ENCODE measurements around the gene ZMYND8.

The ZMYND8 gene

GRCh38 chr20:47191956-47192355 is 164.5 kb downstream of the ZMYND8 start:
- no peak overlapping the region for H3K23ac ChIP-seq (ENCODE audit: low read length in 2 of 2)
- no peak overlapping the region for H2BK12ac ChIP-seq (ENCODE audit: low read length in 2 of 2)
- no peak overlapping the region for H4K91ac ChIP-seq (ENCODE audit: low read length)
- no peak overlapping the region for H3K18ac ChIP-seq (ENCODE audit: low read depth in 1 of 2, low read length in 2 of 2)
- H3K79me1 ChIP-seq (replicated peaks; ENCODE audit: low read length, poor library complexity, severe bottlenecking): no peaks in the 10 kb centered on the region
- DNase-seq: no peak
- WGBS: 40% methylated on average over 1 of the region's 3 CpGs
- H3K4me1 ChIP-seq (ENCODE audit: control insufficient read depth, insufficient read depth, low read depth, low read length): peaks cover 3% of the 10 kb centered on the region
- no peak overlapping the region for H2AFZ ChIP-seq (ENCODE audit: low read depth, low read length)
- no peak overlapping the region for H3K4me2 ChIP-seq (ENCODE audit: low read length, poor library complexity, severe bottlenecking)
- peaks cover 13 to 27% of the 10 kb centered on the region in 2 experiments for H3K27me3 ChIP-seq (ENCODE audit: control insufficient read depth in 1 of 2, insufficient read depth in 1 of 2, low read length in 2 of 2)
- H3K14ac ChIP-seq (ENCODE audit: low read length in 2 of 2): no peak overlapping the region
- H3K4me3 ChIP-seq (ENCODE audit: insufficient read depth in 1 of 2, low read depth in 1 of 2, low read length in 2 of 2): no peak overlapping the region
- H3K27ac ChIP-seq (ENCODE audit: low read length, poor library complexity, severe bottlenecking): no peak overlapping the region
- H2BK15ac ChIP-seq (ENCODE audit: low read depth, poor library complexity, severe bottlenecking): no peak overlapping the region
- H3K9ac ChIP-seq (ENCODE audit: low read length): no peak overlapping the region
- no peak overlapping the region for H2BK120ac ChIP-seq (ENCODE audit: low read depth, low read length)
- H2AK5ac ChIP-seq (ENCODE audit: low read length, severe bottlenecking): no peak overlapping the region
- no peaks in the 10 kb centered on the region for H3K9me3 ChIP-seq (ENCODE audit: control insufficient read depth, low read length)
- H3K4ac ChIP-seq (ENCODE audit: low read depth in 1 of 2, low read length in 2 of 2): no peak overlapping the region
- no peaks in the 10 kb centered on the region for H3K36me3 ChIP-seq (ENCODE audit: control insufficient read depth in 1 of 2, insufficient read depth in 2 of 2, low read depth in 1 of 2, low read length in 2 of 2)
- no peak overlapping the region for H2BK5ac ChIP-seq (ENCODE audit: low read depth, low read length, poor library complexity, severe bottlenecking)
- no peak overlapping the region for H4K8ac ChIP-seq (ENCODE audit: low read length)

- Histone ChIP-seq H3K23ac (ENCODE audit: low read length in 2 of 2) (no peak overlapping the region), H3K9me3 (ENCODE audit: control insufficient read depth, low read length) (no peaks in the 10 kb centered on the region)
These were observed 165.3 kb downstream of the ZMYND8 start for GRCh38 chr20:47191074-47191673.

GRCh38 chr20:47189060-47189459 is 167.4 kb downstream of the ZMYND8 start:
- Histone ChIP-seq H4K8ac (ENCODE audit: low read length) (no peak overlapping the region), H3K79me1 (replicated peaks; ENCODE audit: low read length, poor library complexity, severe bottlenecking) (no peaks in the 10 kb centered on the region), H2BK15ac (ENCODE audit: low read depth, poor library complexity, severe bottlenecking) (no peak overlapping the region), H2BK120ac (ENCODE audit: low read depth, low read length) (no peak overlapping the region), H3K4me2 (ENCODE audit: low read length, poor library complexity, severe bottlenecking) (no peak overlapping the region), H3K27ac (ENCODE audit: low read length, poor library complexity, severe bottlenecking) (no peak overlapping the region), H3K4me3 (ENCODE audit: insufficient read depth in 1 of 2, low read depth in 1 of 2, low read length in 2 of 2) (no peak overlapping the region), H2BK5ac (ENCODE audit: low read depth, low read length, poor library complexity, severe bottlenecking) (no peak overlapping the region), H3K14ac (ENCODE audit: low read length in 2 of 2) (no peak overlapping the region), H2AFZ (ENCODE audit: low read depth, low read length) (no peak overlapping the region), H2AK5ac (ENCODE audit: low read length, severe bottlenecking) (no peak overlapping the region), H3K9ac (ENCODE audit: low read length) (no peak overlapping the region), H3K18ac (ENCODE audit: low read depth in 1 of 2, low read length in 2 of 2) (no peak overlapping the region), H3K9me3 (ENCODE audit: control insufficient read depth, low read length) (no peaks in the 10 kb centered on the region), H4K91ac (ENCODE audit: low read length) (no peak overlapping the region), H3K23ac (ENCODE audit: low read length in 2 of 2) (no peak overlapping the region), H3K4ac (ENCODE audit: low read depth in 1 of 2, low read length in 2 of 2) (no peak overlapping the region), H2BK12ac (ENCODE audit: low read length in 2 of 2) (no peak overlapping the region), H3K4me1 (ENCODE audit: control insufficient read depth, insufficient read depth, low read depth, low read length) (no peaks in the 10 kb centered on the region), H3K27me3 (ENCODE audit: control insufficient read depth in 1 of 2, insufficient read depth in 1 of 2, low read length in 2 of 2) (peaks cover 14 to 32% of the 10 kb centered on the region in 2 experiments), H3K36me3 (ENCODE audit: control insufficient read depth in 1 of 2, insufficient read depth in 2 of 2, low read depth in 1 of 2, low read length in 2 of 2) (no peaks in the 10 kb centered on the region)
- no peak for DNase-seq
- WGBS: 84% methylated on average over 11 of the region's 11 CpGs

More at GRCh38 chr20:47191074-47191673, 165.3 kb downstream of the ZMYND8 start:
- WGBS: 69% methylated on average over 1 of the region's 1 CpG
- H3K36me3 ChIP-seq (ENCODE audit: control insufficient read depth in 1 of 2, insufficient read depth in 2 of 2, low read depth in 1 of 2, low read length in 2 of 2): no peaks in the 10 kb centered on the region
- H3K4me2 ChIP-seq (ENCODE audit: low read length, poor library complexity, severe bottlenecking): no peak overlapping the region
- H4K8ac ChIP-seq (ENCODE audit: low read length): no peak overlapping the region
- no peak overlapping the region for H3K9ac ChIP-seq (ENCODE audit: low read length)
- H3K18ac ChIP-seq (ENCODE audit: low read depth in 1 of 2, low read length in 2 of 2): no peak overlapping the region
- no peaks in the 10 kb centered on the region for H3K79me1 ChIP-seq (replicated peaks; ENCODE audit: low read length, poor library complexity, severe bottlenecking)
- no peak overlapping the region for H3K4ac ChIP-seq (ENCODE audit: low read depth in 1 of 2, low read length in 2 of 2)
- no peak overlapping the region for H2BK120ac ChIP-seq (ENCODE audit: low read depth, low read length)
- no peak overlapping the region for H2AFZ ChIP-seq (ENCODE audit: low read depth, low read length)
- H2BK12ac ChIP-seq (ENCODE audit: low read length in 2 of 2): no peak overlapping the region
- no peak overlapping the region for H2AK5ac ChIP-seq (ENCODE audit: low read length, severe bottlenecking)
- no peak overlapping the region for H2BK5ac ChIP-seq (ENCODE audit: low read depth, low read length, poor library complexity, severe bottlenecking)
- H3K27me3 ChIP-seq (ENCODE audit: control insufficient read depth in 1 of 2, insufficient read depth in 1 of 2, low read length in 2 of 2): peaks cover 13 to 27% of the 10 kb centered on the region in 2 experiments
- no peak overlapping the region for H2BK15ac ChIP-seq (ENCODE audit: low read depth, poor library complexity, severe bottlenecking)
- no peak overlapping the region for H3K14ac ChIP-seq (ENCODE audit: low read length in 2 of 2)
- H3K27ac ChIP-seq (ENCODE audit: low read length, poor library complexity, severe bottlenecking): no peak overlapping the region
- no peak for DNase-seq
- no peaks in the 10 kb centered on the region for H3K4me1 ChIP-seq (ENCODE audit: control insufficient read depth, insufficient read depth, low read depth, low read length)
- H3K4me3 ChIP-seq (ENCODE audit: insufficient read depth in 1 of 2, low read depth in 1 of 2, low read length in 2 of 2): no peak overlapping the region
- no peak overlapping the region for H4K91ac ChIP-seq (ENCODE audit: low read length)

- Histone ChIP-seq H3K4me1 (ENCODE audit: control insufficient read depth, insufficient read depth, low read depth, low read length) (no peaks in the 10 kb centered on the region), H3K4ac (ENCODE audit: low read depth in 1 of 2, low read length in 2 of 2) (no peak overlapping the region), H3K4me2 (ENCODE audit: low read length, poor library complexity, severe bottlenecking) (no peak overlapping the region), H2AFZ (ENCODE audit: low read depth, low read length) (no peak overlapping the region), H2AK5ac (ENCODE audit: low read length, severe bottlenecking) (no peak overlapping the region), H3K9me3 (ENCODE audit: control insufficient read depth, low read length) (no peaks in the 10 kb centered on the region), H3K18ac (ENCODE audit: low read depth in 1 of 2, low read length in 2 of 2) (no peak overlapping the region), H3K36me3 (ENCODE audit: control insufficient read depth in 1 of 2, insufficient read depth in 2 of 2, low read depth in 1 of 2, low read length in 2 of 2) (no peaks in the 10 kb centered on the region), H2BK5ac (ENCODE audit: low read depth, low read length, poor library complexity, severe bottlenecking) (no peak overlapping the region), H2BK15ac (ENCODE audit: low read depth, poor library complexity, severe bottlenecking) (no peak overlapping the region), H3K79me1 (replicated peaks; ENCODE audit: low read length, poor library complexity, severe bottlenecking) (no peaks in the 10 kb centered on the region), H3K27me3 (ENCODE audit: control insufficient read depth in 1 of 2, insufficient read depth in 1 of 2, low read length in 2 of 2) (peaks cover 18 to 37% of the 10 kb centered on the region in 2 experiments), H3K23ac (ENCODE audit: low read length in 2 of 2) (no peak overlapping the region), H3K27ac (ENCODE audit: low read length, poor library complexity, severe bottlenecking) (no peak overlapping the region), H3K14ac (ENCODE audit: low read length in 2 of 2) (no peak overlapping the region), H3K4me3 (ENCODE audit: insufficient read depth in 1 of 2, low read depth in 1 of 2, low read length in 2 of 2) (no peak overlapping the region), H2BK12ac (ENCODE audit: low read length in 2 of 2) (no peak overlapping the region), H4K91ac (ENCODE audit: low read length) (no peak overlapping the region), H2BK120ac (ENCODE audit: low read depth, low read length) (no peak overlapping the region), H4K8ac (ENCODE audit: low read length) (no peak overlapping the region), H3K9ac (ENCODE audit: low read length) (no peak overlapping the region)
- 75% methylated on average over 5 of the region's 5 CpGs for WGBS
- DNase-seq: no peak
These were observed 168.0 kb downstream of the ZMYND8 start for GRCh38 chr20:47188540-47188939.

All from mesenchymal stem cell (in vitro differentiated cells and primary cell).